HG03469 (cell line): ENCODE data around the gene C2orf81.

Source experiments
- ATAC-seq: cut with Tn5 transposase; IDR thresholded peaks from one replicate; pipeline ENCODE4 v1.9.1; 2021; ENCODE audit warnings: mild to moderate bottlenecking, moderate library complexity, moderate number of reproducible peaks; ENCODE audit not compliant: unreplicated experiment

The C2orf81 gene

DNA sequence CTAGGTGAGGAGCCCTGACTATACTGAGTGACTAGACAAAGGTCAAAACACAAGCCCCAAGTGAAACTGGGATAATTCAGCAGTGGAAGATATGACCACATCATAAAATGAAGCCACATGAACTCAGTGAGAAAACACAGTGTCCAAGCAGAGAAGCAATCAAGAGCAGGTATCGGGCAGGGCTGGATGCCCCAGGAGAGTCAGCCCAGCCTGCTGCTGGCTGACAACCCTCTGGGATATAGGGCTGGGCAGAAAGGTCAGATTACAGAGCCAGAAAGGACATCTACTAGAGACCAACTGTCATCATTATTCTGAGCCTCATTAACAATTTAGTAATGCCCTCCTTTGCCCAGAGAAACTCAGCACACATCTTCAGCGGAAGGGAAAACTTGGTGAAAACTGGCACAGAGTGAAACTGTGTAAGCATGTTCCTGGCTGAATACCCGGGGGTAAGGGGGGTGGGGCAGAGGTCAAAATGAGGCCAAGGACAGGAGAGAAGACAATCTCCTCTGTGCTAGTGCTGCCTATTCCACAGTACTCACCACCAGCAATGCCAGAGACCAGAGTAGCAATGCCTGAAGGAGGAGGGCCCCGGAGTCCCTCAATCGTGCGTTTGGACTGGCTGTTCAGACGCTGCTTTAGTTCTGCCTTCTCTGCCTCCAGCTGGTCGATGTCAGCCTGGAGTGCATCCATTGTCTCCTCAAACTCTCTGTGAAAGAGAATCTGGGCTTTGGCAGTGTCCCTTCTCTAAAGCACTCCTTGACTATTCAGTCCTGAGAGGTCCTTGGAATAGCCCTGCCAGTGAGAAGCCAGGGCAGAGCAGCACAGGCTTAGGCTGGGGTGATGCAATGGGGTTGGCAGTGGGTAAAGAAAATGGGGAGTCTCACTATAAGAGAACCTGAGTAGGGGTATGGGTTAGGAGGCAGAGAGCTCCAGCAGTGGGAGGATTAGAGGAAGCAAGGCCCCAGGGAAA lies 56.6 kb downstream of the C2orf81 start:
- ATAC-seq, result no peak
